Lung (tissue), 12 donors: Measurements from ENCODE around the gene SMCP. TPM values are rescaled to one million over a fixed set of nuclear protein-coding genes. Genes with fewer than 3 reads are reported as not detected.
A peak's percentile ranks its signal among the peaks of the same experiment; 100 is the strongest.

Source experiments
- ATAC-seq: fragments of 200-7000 bp; cut with Tn5 transposase; one replicate; pipeline ENCODE4 v1.9.1; 2020; ENCODE audit warnings: moderate number of reproducible peaks; ENCODE audit not compliant: insufficient read depth, low FRiP score
- DNase-seq, 3 donors: peaks; one replicate each; pipeline ENCODE4 v3.0.0-alpha.2; 2013 to 2017
- H3K27ac ChIP-seq, 2 donors: one replicate each; pipeline ENCODE4 v1.5.1; 2013; ENCODE audit warnings: mild to moderate bottlenecking in 2 of 2, moderate library complexity in 2 of 2, control low read depth in 1 of 2, inconsistent platforms in 1 of 2, low read depth in 1 of 2, low read length in 1 of 2
- H3K27me3 ChIP-seq, 3 donors: one replicate each; pipeline ENCODE4 v1.5.1; 2013; ENCODE audit warnings: low read length in 2 of 3; ENCODE audit not compliant: control insufficient read depth in 3 of 3, insufficient read depth in 3 of 3
- H3K36me3 ChIP-seq, 4 donors: one replicate each; pipeline ENCODE4 v1.5.1; 2013; ENCODE audit warnings: low read length in 4 of 4, mild to moderate bottlenecking in 1 of 4, moderate library complexity in 1 of 4; ENCODE audit not compliant: control insufficient read depth in 4 of 4, insufficient read depth in 4 of 4
- H3K4me1 ChIP-seq, 5 donors: one replicate each; pipeline ENCODE4 v1.5.1; 2013; ENCODE audit warnings: low read length in 5 of 5, mild to moderate bottlenecking in 2 of 5, moderate library complexity in 1 of 5; ENCODE audit not compliant: control insufficient read depth in 5 of 5, insufficient read depth in 5 of 5
- H3K4me3 ChIP-seq: one replicate; pipeline ENCODE4 v1.5.1; 2013; ENCODE audit warnings: mild to moderate bottlenecking, control low read depth, moderate library complexity
- H3K9ac ChIP-seq, 2 donors: one replicate each; pipeline ENCODE4 v1.5.1; 2013; ENCODE audit warnings: low read length in 2 of 2, control low read depth in 1 of 2; ENCODE audit not compliant: insufficient read depth in 1 of 2
- H3K9me3 ChIP-seq, 4 donors: one replicate each; pipeline ENCODE4 v1.5.1; 2013; ENCODE audit warnings: low read length in 3 of 4, mild to moderate bottlenecking in 1 of 4, moderate library complexity in 1 of 4; ENCODE audit not compliant: control insufficient read depth in 4 of 4, insufficient read depth in 3 of 4
- WGBS, 2 donors: extraction: QIAGEN DNeasy Blood & Tissue Kit; methylation state at CpG; one replicate each; pipeline ENCODE4 v1.1.7; 2013; 5-methylcytosine and 5-hydroxymethylcytosine counted together
- polyA plus RNA-seq, 2 donors: library from polyadenylated mRNA; stranded (reverse); fragments of 200-250 nt; gene quantifications; one replicate each; pipeline ENCODE4 v1.2.1, GENCODE V29; 2013
- total RNA-seq, 2 donors: library from RNA; depleted of rRNA in 1 of 2; stranded (reverse); fragments of >200 nt in 1 of 2; gene quantifications; one replicate each; pipeline ENCODE4 v1.2.1, GENCODE V29; 2014 to 2021
- TF ChIP-seq, protein P1 (sequence below): IDR thresholded peaks from 2 replicates; pipeline ENCODE4 v1.5.1; 2012; ENCODE audit warnings: mild to moderate bottlenecking; ENCODE audit errors: control extremely low read depth, extremely low read depth
- donor health status: control.
- donor health status: control.
- donor health status: Bipolar disorder and iron deficiency.
- donor health status: healthy.
- donor health status: DM: yes; HTN: yes; CAD: no.

The SMCP gene
- total and polyA plus RNA-seq, 4 donors: not detected

DNA sequence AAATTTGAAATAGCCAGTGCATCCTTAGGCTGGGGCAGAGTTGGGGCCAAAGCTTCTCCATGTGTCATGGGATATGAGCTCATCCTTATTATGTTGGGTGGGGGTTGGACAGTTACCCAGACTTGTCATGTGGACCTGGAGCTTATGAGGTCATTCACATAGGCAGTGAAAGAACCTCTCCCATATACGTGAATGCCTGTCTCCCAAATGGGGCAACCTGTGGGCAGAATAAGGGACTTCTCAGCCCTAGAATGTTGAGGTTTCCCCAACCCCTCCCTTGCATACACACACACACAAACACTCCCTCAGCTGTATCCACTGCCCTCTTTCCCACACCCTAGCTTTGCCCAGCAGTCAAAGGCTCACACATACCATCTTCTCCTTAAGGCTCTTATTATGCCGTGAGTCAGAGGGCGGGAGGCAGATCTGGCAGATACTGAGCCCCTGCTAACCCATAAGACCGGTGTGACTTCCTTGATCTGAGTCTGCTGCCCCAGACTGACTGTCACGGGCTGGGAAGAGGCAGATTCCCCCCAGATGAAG is 28.0 kb downstream of the SMCP start:
- Histone ChIP-seq H3K27me3 (no peaks in the 10 kb centered on the region), H3K4me3 (no peak overlapping the region), H3K9ac (no peak overlapping the region), H3K9me3 (peaks cover 0 to 4% (median 0%) of the 10 kb centered on the region in 4 donors), H3K27ac (no peak overlapping the region), H3K4me1 (no peaks in the 10 kb centered on the region), H3K36me3 (no peaks in the 10 kb centered on the region)
- WGBS, 2 donors: 62 to 68% methylated on average over 5 of the region's 5 CpGs
- TF ChIP-seq, protein P1, sequence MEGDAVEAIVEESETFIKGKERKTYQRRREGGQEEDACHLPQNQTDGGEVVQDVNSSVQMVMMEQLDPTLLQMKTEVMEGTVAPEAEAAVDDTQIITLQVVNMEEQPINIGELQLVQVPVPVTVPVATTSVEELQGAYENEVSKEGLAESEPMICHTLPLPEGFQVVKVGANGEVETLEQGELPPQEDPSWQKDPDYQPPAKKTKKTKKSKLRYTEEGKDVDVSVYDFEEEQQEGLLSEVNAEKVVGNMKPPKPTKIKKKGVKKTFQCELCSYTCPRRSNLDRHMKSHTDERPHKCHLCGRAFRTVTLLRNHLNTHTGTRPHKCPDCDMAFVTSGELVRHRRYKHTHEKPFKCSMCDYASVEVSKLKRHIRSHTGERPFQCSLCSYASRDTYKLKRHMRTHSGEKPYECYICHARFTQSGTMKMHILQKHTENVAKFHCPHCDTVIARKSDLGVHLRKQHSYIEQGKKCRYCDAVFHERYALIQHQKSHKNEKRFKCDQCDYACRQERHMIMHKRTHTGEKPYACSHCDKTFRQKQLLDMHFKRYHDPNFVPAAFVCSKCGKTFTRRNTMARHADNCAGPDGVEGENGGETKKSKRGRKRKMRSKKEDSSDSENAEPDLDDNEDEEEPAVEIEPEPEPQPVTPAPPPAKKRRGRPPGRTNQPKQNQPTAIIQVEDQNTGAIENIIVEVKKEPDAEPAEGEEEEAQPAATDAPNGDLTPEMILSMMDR: no peak
- no peak for ATAC-seq
- DNase-seq: no peak

DNA sequence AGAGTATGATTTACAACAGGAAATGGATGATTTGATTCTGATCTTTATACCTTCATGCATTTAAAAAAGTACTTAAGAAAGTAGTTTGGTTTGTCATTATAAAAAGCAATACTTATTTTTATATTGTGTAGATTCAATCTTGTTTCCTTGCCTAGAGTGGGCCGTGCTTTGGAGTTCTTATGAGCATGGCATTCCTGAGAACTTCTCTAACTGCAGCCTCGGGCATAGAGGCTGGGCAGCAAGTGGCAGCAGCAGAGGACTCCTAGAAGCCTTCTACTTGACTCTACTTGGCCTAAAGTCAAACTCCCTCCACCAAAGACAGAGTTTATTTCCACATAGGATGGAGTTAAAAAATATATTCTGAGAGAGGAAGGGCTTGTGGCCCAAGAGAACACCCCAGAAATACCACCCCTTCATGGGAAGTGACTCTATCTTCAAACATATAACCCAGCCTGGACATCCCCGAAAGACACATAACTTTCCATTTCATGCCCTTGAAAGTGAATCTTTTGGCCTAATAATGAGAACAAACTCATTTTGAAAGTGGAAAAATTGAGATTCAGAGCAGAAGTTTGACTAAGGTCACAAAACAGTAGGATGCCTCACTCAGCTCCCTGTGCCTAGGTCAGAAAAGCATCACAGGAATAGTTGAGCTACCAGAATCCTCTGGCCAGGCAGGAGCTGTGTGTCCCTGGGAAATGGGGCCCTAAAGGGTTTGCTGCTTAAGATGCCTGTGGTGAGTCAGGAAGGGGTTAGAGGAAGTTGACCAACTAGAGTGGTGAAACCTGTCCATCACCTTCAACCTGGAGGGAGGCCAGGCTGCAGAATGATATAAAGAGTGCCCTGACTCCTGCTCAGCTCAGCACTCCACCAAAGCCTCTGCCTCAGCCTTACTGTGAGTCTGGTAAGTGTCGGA is 29.8 kb downstream of the SMCP start, which contains the start of gene IVL:
TSS of gene IVL (plus strand) at position 861 of the 916 bp plus-strand sequence. CDS start 1,252 bp downstream, outside the sequence.
- peak in 1 of 3 donors; percentile 8 for DNase-seq
- H3K4me3 ChIP-seq: no peak within 1 kb of the TSS
- no peak within 1 kb of the TSS for H3K9ac ChIP-seq
- TF ChIP-seq, protein P1: no peak
- no peak for ATAC-seq
- 65 to 82% methylated on average over 4 of the region's 4 CpGs for WGBS, 2 donors
- no peaks in the 10 kb centered on the region for H3K36me3 ChIP-seq
- H3K9me3 ChIP-seq: peaks cover 0 to 7% (median 0%) of the 10 kb centered on the region in 4 donors
- H3K27ac ChIP-seq: no peak within 1 kb of the TSS
- no peaks in the 10 kb centered on the region for H3K4me1 ChIP-seq
- no peaks in the 10 kb centered on the region for H3K27me3 ChIP-seq

DNA sequence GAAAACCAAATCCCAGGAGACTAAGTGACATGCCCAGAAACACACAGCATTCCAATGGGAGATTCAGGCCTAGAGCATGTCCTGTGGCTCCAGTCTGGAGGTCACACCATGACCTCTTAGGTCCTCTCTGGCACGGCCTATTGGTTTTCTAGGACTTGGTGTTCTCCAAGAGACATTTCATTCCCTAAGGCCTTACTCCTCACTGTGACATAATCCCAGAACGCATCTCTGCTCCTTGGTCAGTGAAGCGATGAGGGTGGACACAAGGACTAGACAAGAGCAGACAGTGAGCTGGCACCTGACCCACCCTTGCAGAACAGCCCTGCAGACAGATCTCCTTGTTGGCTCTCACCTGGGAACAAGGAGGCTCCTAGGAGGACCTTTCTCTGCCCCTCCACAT is 31.1 kb downstream of the SMCP start:
- peaks cover 0 to 7% (median 0%) of the 10 kb centered on the region in 4 donors for H3K9me3 ChIP-seq
- DNase-seq (no peak), ATAC-seq (no peak)
- no peaks in the 10 kb centered on the region for H3K27me3 ChIP-seq
- H3K4me3 ChIP-seq: no peak overlapping the region
- no peak overlapping the region for H3K27ac ChIP-seq
- no peaks in the 10 kb centered on the region for H3K36me3 ChIP-seq
- H3K9ac ChIP-seq: no peak overlapping the region
- H3K4me1 ChIP-seq: no peaks in the 10 kb centered on the region
- TF ChIP-seq, protein P1: no peak
- WGBS, 2 donors: 86 to 96% methylated on average over 3 of the region's 3 CpGs
